OCI-LY3 (cell line): Measurements from ENCODE around the gene FBXO40.

ENCODE experiments used
- CTCF ChIP-seq: fragments of 200-600, 300-600 bp; sonication (generic); IDR thresholded peaks from 2 replicates; pipeline ENCODE4 v1.5.1; 2014; ENCODE audit warnings: antibody characterized with exemption, low read length, low read depth
- EZH2phosphoT487 ChIP-seq: fragments of 200-600 bp; shearing (Covaris generic); IDR thresholded peaks from 2 replicates; pipeline ENCODE4 v1.6.1; 2018; ENCODE audit warnings: antibody characterized with exemption, mixed run types, low read depth

- TF ChIP-seq CTCF (no peak), EZH2phosphoT487 (no peak)
These were observed 33.3 kb downstream of the FBXO40 start for GRCh38 chr3:121626495-121626894.
